Upper lobe of left lung (tissue), 6 donors: ENCODE results near the gene ICAM4. TPM values are rescaled to one million over a fixed set of nuclear protein-coding genes. Genes with fewer than 3 reads are reported as not detected.
A peak's percentile ranks its signal among the peaks of the same experiment; 100 is the strongest.
"Not testable (repeated sequence)": the region's sequence is repeated elsewhere in the genome, so short reads cannot be mapped to it uniquely, and the experiment has no call there.

Experiments used
- ATAC-seq, 2 donors: fragments of 200-7000 bp; cut with Tn5 transposase; one replicate each; pipeline ENCODE4 v1.9.1; 2022; ENCODE audit warnings: mild to moderate bottlenecking in 2 of 2, moderate library complexity in 2 of 2; ENCODE audit not compliant: low FRiP score in 2 of 2
- DNase-seq, 2 donors: peaks; one replicate each; pipeline ENCODE4 v3.0.0-alpha.2; 2019 to 2020
- H3K27ac ChIP-seq, 4 donors: fragments of 200-600 bp; sonication (generic); one replicate each; pipeline ENCODE4 v1.5.1; 2016 to 2019
- H3K27me3 ChIP-seq, 4 donors: fragments of 200-600 bp; sonication (generic); one replicate each; pipeline ENCODE4 v1.5.1; 2017 to 2019
- H3K36me3 ChIP-seq, 4 donors: fragments of 200-600 bp; sonication (generic); one replicate each; pipeline ENCODE4 v1.5.1; 2016 to 2019
- H3K4me1 ChIP-seq, 4 donors: fragments of 200-600 bp; sonication (generic); one replicate each; pipeline ENCODE4 v1.5.1; 2018 to 2019
- H3K4me3 ChIP-seq, 4 donors: fragments of 200-600 bp; sonication (generic); one replicate each; pipeline ENCODE4 v1.5.1; 2017 to 2019; ENCODE audit warnings: mild to moderate bottlenecking in 2 of 4, moderate library complexity in 1 of 4
- H3K9me3 ChIP-seq, 4 donors: fragments of 200-600 bp; sonication (generic); one replicate each; pipeline ENCODE4 v1.5.1; 2018 to 2019
- CTCF ChIP-seq, 6 experiments: fragments of 450-650 bp in 4 of 6; fragments of 200-600 bp in 2 of 6; sonication (generic) in 2 of 6; IDR thresholded peaks; one replicate each; pipeline ENCODE4 v1.5.1; 2016 to 2019; ENCODE audit warnings: antibody characterized with exemption in 6 of 6
- EP300 ChIP-seq, 4 donors: sonication (generic); formaldehyde crosslinking; IDR thresholded peaks; one replicate each; pipeline ENCODE4 v1.5.1; 2017; ENCODE audit warnings: antibody characterized with exemption in 4 of 4, control low read depth in 2 of 4
- POLR2A ChIP-seq, 4 donors: fragments of 450-650 bp; IDR thresholded peaks; one replicate each; pipeline ENCODE4 v1.5.1; 2016 to 2017; ENCODE audit warnings: antibody characterized with exemption in 4 of 4, mild to moderate bottlenecking in 2 of 4
- POLR2AphosphoS5 ChIP-seq, 2 donors: sonication (generic); formaldehyde crosslinking; IDR thresholded peaks; one replicate each; pipeline ENCODE4 v1.5.1; 2017; ENCODE audit warnings: antibody characterized with exemption in 2 of 2
- WGBS, 2 donors: methylation state at CpG; one replicate each; pipeline ENCODE4 v1.1.5; 2017 to 2018; 5-methylcytosine and 5-hydroxymethylcytosine counted together
- small RNA-seq, 4 donors: library from RNA; depleted of rRNA; stranded (forward); fragments of <200 nt; gene quantifications; one replicate each; pipeline ENCODE3, GENCODE V24; 2016
- total RNA-seq, 6 donors: library from RNA; depleted of rRNA in 4 of 6; stranded (reverse); fragments of >200 nt in 4 of 6; gene quantifications; one replicate each; pipeline versions ENCODE4 v1.1.0 to v1.2.1, GENCODE V29; 2016 to 2021
- donor health status: DM: no; HTN: no; CAD: no; lungs with moderate emphysema.
- donor health status: DM: no; HTN: yes; CAD: no; lungs with severe emphysema.

Gene ICAM4
- total RNA-seq, 6 donors from 2014 or later, result 6.3 to 24.3 (median 12.0) TPM

- ATAC-seq, result no peak
- H3K27ac ChIP-seq, result peak overlapping the region; percentile 86 to 90 (median 88)
- H3K4me3 ChIP-seq, result peak overlapping the region; percentile 56 to 84 (median 63)
- WGBS, 2 donors, result 20 to 27% methylated on average over 1 to 38 of the region's 44 CpGs
- DNase-seq, result no peak
- H3K9me3 ChIP-seq, result no peaks in the 10 kb centered on the region
- H3K4me1 ChIP-seq, result peaks cover 21 to 43% (median 25%) of the 10 kb centered on the region in 4 donors
- no peaks in the 10 kb centered on the region for H3K27me3 ChIP-seq
- no peak for TF ChIP-seq EP300 (IDR thresholded peaks at IDR 0.05)
- no peak for TF ChIP-seq POLR2A (IDR thresholded peaks at IDR 0.05)
- peak in 1 of 2 donors; percentile 6 for TF ChIP-seq POLR2AphosphoS5 (IDR thresholded peaks at IDR 0.05)
- no peak for TF ChIP-seq CTCF (IDR thresholded peaks at IDR 0.05)
- peaks cover 3 to 17% (median 13%) of the 10 kb centered on the region in 4 donors for H3K36me3 ChIP-seq
These were observed 47.2 kb downstream of the ICAM4 start for GRCh38 chr19:10333758-10334587.

GRCh38 chr19:10334588-10335351 is 48.0 kb downstream of the ICAM4 start:
- peak in 2 of 6 experiments; percentile 12 to 27 for TF ChIP-seq CTCF (IDR thresholded peaks at IDR 0.05)
- no peak for TF ChIP-seq EP300 (IDR thresholded peaks at IDR 0.05)
- peak; percentile 71 to 83 for TF ChIP-seq POLR2AphosphoS5 (IDR thresholded peaks at IDR 0.05)
- TF ChIP-seq POLR2A (IDR thresholded peaks at IDR 0.05), result peak in 2 of 4 donors; percentile 45 to 68
- WGBS, 2 donors, result 17 to 45% methylated on average over 29 to 49 of the region's 59 CpGs

GRCh38 chr19:10335352-10335985 is 48.7 kb downstream of the ICAM4 start:
- Histone ChIP-seq H3K36me3 (peaks cover 0 to 2% (median under 1%) of the 10 kb centered on the region in 4 donors), H3K9me3 (no peaks in the 10 kb centered on the region), H3K4me1 (peaks cover 21 to 49% (median 26%) of the 10 kb centered on the region in 4 donors), H3K27me3 (no peaks in the 10 kb centered on the region), H3K27ac (peak overlapping the region in 3 of 4 donors; percentile 68 to 88 (median 86)), H3K4me3 (peak overlapping the region in 2 of 4 donors; percentile 65 to 84)
- peak in 1 of 2 donors; percentile 73 for DNase-seq
- TF ChIP-seq CTCF (IDR thresholded peaks at IDR 0.05) (no peak), POLR2AphosphoS5 (IDR thresholded peaks at IDR 0.05) (no peak), EP300 (IDR thresholded peaks at IDR 0.05) (no peak), POLR2A (IDR thresholded peaks at IDR 0.05) (no peak)
- WGBS, 2 donors, result 59 to 64% methylated on average over 2 to 20 of the region's 26 CpGs
- no peak for ATAC-seq

More at GRCh38 chr19:10334588-10335351, 48.0 kb downstream of the ICAM4 start:
- peaks cover 0 to 9% (median 6%) of the 10 kb centered on the region in 4 donors for H3K36me3 ChIP-seq
- no peaks in the 10 kb centered on the region for H3K27me3 ChIP-seq
- peak overlapping the region; percentile 68 to 90 (median 87) for H3K27ac ChIP-seq
- H3K9me3 ChIP-seq, result no peaks in the 10 kb centered on the region
- peak; percentile 97 to 98 for DNase-seq
- H3K4me1 ChIP-seq, result peaks cover 21 to 48% (median 26%) of the 10 kb centered on the region in 4 donors
- ATAC-seq, result peak; percentile 91 to 93
- peak overlapping the region; percentile 56 to 84 (median 63) for H3K4me3 ChIP-seq

GRCh38 chr19:10336725-10337124 is 50.0 kb downstream of the ICAM4 start:
- not testable (repeated sequence) for H3K9me3 ChIP-seq, H3K36me3 ChIP-seq, H3K27me3 ChIP-seq, ATAC-seq, H3K27ac ChIP-seq, H3K4me3 ChIP-seq, DNase-seq
- peaks cover 20 to 43% (median 25%) of the 10 kb centered on the region in 4 donors for H3K4me1 ChIP-seq
- WGBS, 2 donors, result 90 to 97% methylated on average over 9 of the region's 9 CpGs

Small RNA genes lying within 50 kb of the gene (small RNA-seq; reads per million reads assigned to genes)
- gene AC011511.1 (0 reads per million in 4 donors), gene AC011511.4 (0 reads per million in 4 donors)

Other genes with a start within 250 kb of the ICAM4 start
- 10 to 100 TPM; 28.9 to 95.3 (median 39.0) TPM for gene SHFL, start 200.6 kb upstream of the ICAM4 start, total RNA-seq
- 1 to 10 TPM in 2 of 6 donors, under 1 TPM in 2, not detected in 2; 0.17 to 2.0 (median 1.4) TPM for gene ANGPTL6, start 184.3 kb upstream of the ICAM4 start, total RNA-seq
- 10 to 100 TPM; 18.3 to 46.8 (median 37.8) TPM for gene PPAN, start 180.6 kb upstream of the ICAM4 start, total RNA-seq
- 10 to 100 TPM in 5 of 6 donors, 1 to 10 TPM in 1; 5.4 to 36.7 (median 15.3) TPM for gene P2RY11, start 175.3 kb upstream of the ICAM4 start, total RNA-seq
- 100 to 1,000 TPM; 133 to 246 (median 213) TPM for gene EIF3G, start 167.1 kb upstream of the ICAM4 start, total RNA-seq
- 100 to 1,000 TPM in 1 of 6 donors, 10 to 100 TPM in 5; 54.0 to 166 (median 63.9) TPM for gene DNMT1, start 92.0 kb upstream of the ICAM4 start, total RNA-seq
- gene S1PR2, start 55.6 kb upstream of the ICAM4 start, total RNA-seq, result 10 to 100 TPM in 4 of 6 donors, 1 to 10 TPM in 2; 9.1 to 30.0 (median 16.0) TPM
- 10 to 100 TPM; 23.0 to 70.8 (median 45.0) TPM for gene MRPL4, start 34.7 kb upstream of the ICAM4 start, total RNA-seq
- gene ICAM1, start 15.8 kb upstream of the ICAM4 start, total RNA-seq, result 100 to 1,000 TPM; 190 to 791 (median 356) TPM
- gene ICAM5, start 3.0 kb downstream of the ICAM4 start, total RNA-seq, result 100 to 1,000 TPM in 1 of 6 donors, 10 to 100 TPM in 5; 19.5 to 102 (median 27.2) TPM
- gene ZGLP1, start 22.9 kb downstream of the ICAM4 start, total RNA-seq, result 10 to 100 TPM in 1 of 6 donors, 1 to 10 TPM in 5; 1.8 to 21.6 (median 5.4) TPM
- gene FDX2, start 29.1 kb downstream of the ICAM4 start, total RNA-seq, result 10 to 100 TPM; 16.6 to 27.5 (median 26.0) TPM
- gene RAVER1, start 46.6 kb downstream of the ICAM4 start, total RNA-seq, result 10 to 100 TPM; 17.8 to 49.9 (median 37.2) TPM
- gene ICAM3, start 52.7 kb downstream of the ICAM4 start, total RNA-seq, result 10 to 100 TPM; 12.7 to 53.9 (median 20.5) TPM
- 100 to 1,000 TPM in 5 of 6 donors, 10 to 100 TPM in 1; 91.5 to 569 (median 152) TPM for gene TYK2, start 93.6 kb downstream of the ICAM4 start, total RNA-seq
- 100 to 1,000 TPM; 104 to 388 (median 169) TPM for gene CDC37, start 116.6 kb downstream of the ICAM4 start, total RNA-seq
- gene PDE4A, start 133.6 kb downstream of the ICAM4 start, total RNA-seq, result 10 to 100 TPM; 22.8 to 38.2 (median 31.2) TPM
- gene KEAP1, start 216.4 kb downstream of the ICAM4 start, total RNA-seq, result 10 to 100 TPM; 34.6 to 85.1 (median 60.7) TPM
- 1 to 10 TPM in 4 of 6 donors, under 1 TPM in 2; 0.49 to 2.7 (median 1.8) TPM for gene S1PR5, start 230.5 kb downstream of the ICAM4 start, total RNA-seq